Measurements from ENCODE around the gene CACNA1S. TPM values are rescaled to one million over a fixed set of nuclear protein-coding genes. Genes with fewer than 3 reads are reported as not detected.

The CACNA1S gene
- total and polyA plus RNA-seq, 2 of the 13 experiments (the other 11 are each of a cell fraction or from before 2014, with no cell fraction given): not detected

DNA sequence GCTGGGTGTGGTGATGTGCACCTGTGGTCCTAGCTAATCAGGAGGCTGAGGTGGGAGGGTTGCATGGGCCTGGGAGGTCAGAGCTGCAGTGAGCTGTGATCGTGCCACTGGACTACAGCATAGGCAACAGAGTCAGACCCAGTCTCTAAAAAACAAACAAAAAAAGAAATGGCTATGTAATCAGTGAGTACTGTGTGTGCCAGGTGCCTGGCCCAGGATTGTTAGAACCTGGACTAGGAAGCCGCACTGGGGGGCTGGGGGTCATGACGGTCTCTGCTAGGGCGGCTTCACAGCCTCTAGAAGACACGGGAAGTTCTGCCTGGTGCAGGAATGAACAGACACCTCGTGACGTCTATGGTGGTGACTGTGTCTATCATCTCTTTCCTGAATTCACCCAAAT lies 33.6 kb upstream of the CACNA1S start:
- ATAC-seq (no peak), FAIRE-seq (no peak), DNase-seq (ENCODE audit: low spot score) (no peak)
- intact Hi-C loops (cut with micrococcal nuclease; ENCODE audit: unreplicated experiment) (no loop called here), in situ Hi-C loops (cut with HindIII; ENCODE audit: extremely low pct_ligation_motif_present, low pct_unique_long_range_greater_than_20kb) (loop anchor here (5.0 kb wide), 1 partner anchor 71 kb away; no protein-coding TSS in a partner anchor)
- WGBS (ENCODE audit: low lambda C conversion rate): 96% methylated on average over 7 of the region's 7 CpGs
- no peak overlapping the region for H3K4me3 ChIP-seq (replicated peaks in 1 of 3; ENCODE audit: insufficient read depth in 1 of 3, low read depth in 2 of 3, low read length in 3 of 3)
- no peak overlapping the region for H3K27ac ChIP-seq (ENCODE audit: extremely low read length, insufficient read depth, low read length)
- CTCF ChIA-PET (ENCODE audit: low intra/inter-chr PET ratio, low total read pairs): no interaction called here
- no peaks in the 10 kb centered on the region for H3K4me1 ChIP-seq (ENCODE audit: insufficient read depth, low read length)
- no peak overlapping the region for H3K9ac ChIP-seq (ENCODE audit: insufficient read depth, low read depth, low read length)
- H2AFZ ChIP-seq (ENCODE audit: low read length): no peak overlapping the region
- no peak overlapping the region for H3K4me2 ChIP-seq (ENCODE audit: low read depth, low read length)
- no TSS peak for BruUV-seq (replicated peaks)
- no peaks in the 10 kb centered on the region for H3K27me3 ChIP-seq (ENCODE audit: control insufficient read depth in 1 of 2, insufficient read depth in 2 of 2, low read length in 2 of 2)
- H3K9me3 ChIP-seq (ENCODE audit: low read length): no peaks in the 10 kb centered on the region
- 0 out of 2 replicates have a peak, but pooled peaks cover 4% of the 10 kb centered on the region for H4K20me1 ChIP-seq (ENCODE audit: insufficient read depth, low read length)
- H3K79me2 ChIP-seq (ENCODE audit: insufficient read depth, low read length): no peaks in the 10 kb centered on the region
- H3K36me3 ChIP-seq (replicated peaks in 1 of 2; ENCODE audit: control insufficient read depth in 1 of 2, insufficient read depth in 2 of 2, low read length in 2 of 2): peaks cover 33 to 95% of the 10 kb centered on the region in 2 experiments
- POLR2A ChIA-PET: no interaction called here
- TF ChIP-seq ZNF207 (IDR thresholded peaks at IDR 0.05; ENCODE audit: borderline replicate concordance): no peak
- TF ChIP-seq, protein P1, sequence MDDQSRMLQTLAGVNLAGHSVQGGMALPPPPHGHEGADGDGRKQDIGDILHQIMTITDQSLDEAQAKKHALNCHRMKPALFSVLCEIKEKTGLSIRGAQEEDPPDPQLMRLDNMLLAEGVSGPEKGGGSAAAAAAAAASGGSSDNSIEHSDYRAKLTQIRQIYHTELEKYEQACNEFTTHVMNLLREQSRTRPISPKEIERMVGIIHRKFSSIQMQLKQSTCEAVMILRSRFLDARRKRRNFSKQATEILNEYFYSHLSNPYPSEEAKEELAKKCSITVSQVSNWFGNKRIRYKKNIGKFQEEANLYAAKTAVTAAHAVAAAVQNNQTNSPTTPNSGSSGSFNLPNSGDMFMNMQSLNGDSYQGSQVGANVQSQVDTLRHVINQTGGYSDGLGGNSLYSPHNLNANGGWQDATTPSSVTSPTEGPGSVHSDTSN (CRISPR knock-in tag; IDR thresholded peaks at IDR 0.05; ENCODE audit: borderline replicate concordance): no peak
- TF ChIP-seq ARID2 (CRISPR knock-in tag; IDR thresholded peaks at IDR 0.05; ENCODE audit: borderline replicate concordance): no peak
- no peak for TF ChIP-seq ZNF101 (CRISPR knock-in tag; IDR thresholded peaks at IDR 0.05; ENCODE audit: borderline replicate concordance, low read depth)
- no peak for TF ChIP-seq ZNF546 (CRISPR knock-in tag; conservative IDR thresholded peaks at IDR 0.05)
- TF ChIP-seq, protein P2, sequence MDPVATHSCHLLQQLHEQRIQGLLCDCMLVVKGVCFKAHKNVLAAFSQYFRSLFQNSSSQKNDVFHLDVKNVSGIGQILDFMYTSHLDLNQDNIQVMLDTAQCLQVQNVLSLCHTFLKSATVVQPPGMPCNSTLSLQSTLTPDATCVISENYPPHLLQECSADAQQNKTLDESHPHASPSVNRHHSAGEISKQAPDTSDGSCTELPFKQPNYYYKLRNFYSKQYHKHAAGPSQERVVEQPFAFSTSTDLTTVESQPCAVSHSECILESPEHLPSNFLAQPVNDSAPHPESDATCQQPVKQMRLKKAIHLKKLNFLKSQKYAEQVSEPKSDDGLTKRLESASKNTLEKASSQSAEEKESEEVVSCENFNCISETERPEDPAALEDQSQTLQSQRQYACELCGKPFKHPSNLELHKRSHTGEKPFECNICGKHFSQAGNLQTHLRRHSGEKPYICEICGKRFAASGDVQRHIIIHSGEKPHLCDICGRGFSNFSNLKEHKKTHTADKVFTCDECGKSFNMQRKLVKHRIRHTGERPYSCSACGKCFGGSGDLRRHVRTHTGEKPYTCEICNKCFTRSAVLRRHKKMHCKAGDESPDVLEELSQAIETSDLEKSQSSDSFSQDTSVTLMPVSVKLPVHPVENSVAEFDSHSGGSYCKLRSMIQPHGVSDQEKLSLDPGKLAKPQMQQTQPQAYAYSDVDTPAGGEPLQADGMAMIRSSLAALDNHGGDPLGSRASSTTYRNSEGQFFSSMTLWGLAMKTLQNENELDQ (CRISPR knock-in tag; IDR thresholded peaks at IDR 0.05; ENCODE audit: borderline replicate concordance): no peak
- TF ChIP-seq ZNF326 (CRISPR knock-in tag; IDR thresholded peaks at IDR 0.05; ENCODE audit: borderline replicate concordance): no peak
- TF ChIP-seq HOXA9 (CRISPR knock-in tag; IDR thresholded peaks at IDR 0.05; ENCODE audit: borderline replicate concordance): no peak
- TF ChIP-seq KLF9 (CRISPR knock-in tag; IDR thresholded peaks at IDR 0.05; ENCODE audit: low read depth): no peak
- TF ChIP-seq, protein P3, sequence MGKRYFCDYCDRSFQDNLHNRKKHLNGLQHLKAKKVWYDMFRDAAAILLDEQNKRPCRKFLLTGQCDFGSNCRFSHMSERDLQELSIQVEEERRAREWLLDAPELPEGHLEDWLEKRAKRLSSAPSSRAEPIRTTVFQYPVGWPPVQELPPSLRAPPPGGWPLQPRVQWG (CRISPR knock-in tag; IDR thresholded peaks at IDR 0.05; ENCODE audit: borderline replicate concordance, low read depth): no peak
- no peak for TF ChIP-seq MED8 (CRISPR knock-in tag; IDR thresholded peaks at IDR 0.05; ENCODE audit: insufficient replicate concordance)
- no peak for TF ChIP-seq ZNF383 (CRISPR knock-in tag; IDR thresholded peaks at IDR 0.05; ENCODE audit: borderline replicate concordance)
- TF ChIP-seq ZNF562 (CRISPR knock-in tag; IDR thresholded peaks at IDR 0.05; ENCODE audit: borderline replicate concordance): no peak
- TF ChIP-seq ZNF20 (CRISPR knock-in tag; IDR thresholded peaks at IDR 0.05): no peak
